HG02678 (cell line): ENCODE measurements around the gene SNRPA.

Experiments used
- ATAC-seq: cut with Tn5 transposase; IDR thresholded peaks from one replicate; pipeline ENCODE4 v1.9.1; 2021; ENCODE audit warnings: mild to moderate bottlenecking, moderate library complexity; ENCODE audit not compliant: unreplicated experiment

Gene SNRPA

DNA sequence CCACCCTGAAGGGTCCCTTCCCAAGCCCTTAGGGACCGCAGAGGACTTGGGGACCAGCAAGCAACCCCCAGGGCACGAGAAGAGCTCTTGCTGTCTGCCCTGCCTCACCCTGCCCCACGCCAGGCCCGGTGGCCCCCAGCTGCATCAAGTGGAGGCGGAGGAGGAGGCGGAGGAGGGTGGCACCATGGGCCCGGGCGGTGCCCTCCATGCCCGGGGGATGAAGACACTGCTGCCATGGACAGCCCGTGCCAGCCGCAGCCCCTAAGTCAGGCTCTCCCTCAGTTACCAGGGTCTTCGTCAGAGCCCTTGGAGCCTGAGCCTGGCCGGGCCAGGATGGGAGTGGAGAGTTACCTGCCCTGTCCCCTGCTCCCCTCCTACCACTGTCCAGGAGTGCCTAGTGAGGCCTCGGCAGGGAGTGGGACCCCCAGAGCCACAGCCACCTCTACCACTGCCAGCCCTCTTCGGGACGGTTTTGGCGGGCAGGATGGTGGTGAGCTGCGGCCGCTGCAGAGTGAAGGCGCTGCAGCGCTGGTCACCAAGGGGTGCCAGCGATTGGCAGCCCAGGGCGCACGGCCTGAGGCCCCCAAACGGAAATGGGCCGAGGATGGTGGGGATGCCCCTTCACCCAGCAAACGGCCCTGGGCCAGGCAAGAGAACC, 49.5 kb downstream of the SNRPA start:
- ATAC-seq: no peak

DNA sequence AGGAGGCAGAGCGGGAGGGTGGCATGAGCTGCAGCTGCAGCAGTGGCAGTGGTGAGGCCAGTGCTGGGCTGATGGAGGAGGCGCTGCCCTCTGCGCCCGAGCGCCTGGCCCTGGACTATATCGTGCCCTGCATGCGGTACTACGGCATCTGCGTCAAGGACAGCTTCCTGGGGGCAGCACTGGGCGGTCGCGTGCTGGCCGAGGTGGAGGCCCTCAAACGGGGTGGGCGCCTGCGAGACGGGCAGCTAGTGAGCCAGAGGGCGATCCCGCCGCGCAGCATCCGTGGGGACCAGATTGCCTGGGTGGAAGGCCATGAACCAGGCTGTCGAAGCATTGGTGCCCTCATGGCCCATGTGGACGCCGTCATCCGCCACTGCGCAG, 50.0 kb downstream of the SNRPA start:
- ATAC-seq: no peak

DNA sequence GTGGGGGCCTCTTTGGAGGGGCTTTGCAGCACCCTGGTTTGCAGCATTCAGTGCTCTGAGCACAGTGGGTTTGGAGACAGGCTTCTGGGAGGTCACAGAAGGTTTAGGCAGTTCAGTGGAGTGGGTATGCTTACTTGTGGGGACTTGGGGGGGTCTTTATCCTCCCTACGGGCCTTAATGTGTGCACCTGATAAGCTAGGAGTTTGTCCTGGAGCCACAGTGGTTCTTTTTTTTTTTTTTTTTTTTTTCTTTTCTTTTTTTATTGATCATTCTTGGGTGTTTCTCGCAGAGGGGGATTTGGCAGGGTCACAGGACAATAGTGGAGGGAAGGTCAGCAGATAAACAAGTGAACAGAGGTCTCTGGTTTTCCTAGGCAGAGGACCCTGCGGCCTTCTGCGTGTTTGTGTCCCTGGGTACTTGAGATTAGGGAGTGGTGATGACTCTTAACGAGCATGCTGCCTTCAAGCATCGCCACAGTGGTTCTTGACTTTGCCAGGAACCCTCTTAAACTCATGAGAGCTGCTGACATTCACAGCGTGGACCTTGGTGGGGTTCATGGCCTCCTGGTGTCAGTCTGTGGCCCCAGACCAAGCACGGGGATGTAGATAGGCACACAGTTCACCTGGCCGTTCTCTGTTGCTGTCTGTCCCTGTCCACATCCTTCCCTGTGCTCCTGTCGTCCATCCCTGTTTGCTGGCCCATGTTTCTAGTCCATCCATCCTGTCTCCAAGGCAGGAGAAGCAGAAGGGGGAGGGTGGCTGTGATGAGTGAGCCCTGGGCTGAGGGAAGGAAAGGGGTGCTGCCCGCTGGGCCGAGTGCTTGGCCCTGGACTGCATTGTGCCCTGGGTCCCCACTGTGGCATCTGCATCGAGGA, 50.7 kb downstream of the SNRPA start:
- no peak for ATAC-seq

DNA sequence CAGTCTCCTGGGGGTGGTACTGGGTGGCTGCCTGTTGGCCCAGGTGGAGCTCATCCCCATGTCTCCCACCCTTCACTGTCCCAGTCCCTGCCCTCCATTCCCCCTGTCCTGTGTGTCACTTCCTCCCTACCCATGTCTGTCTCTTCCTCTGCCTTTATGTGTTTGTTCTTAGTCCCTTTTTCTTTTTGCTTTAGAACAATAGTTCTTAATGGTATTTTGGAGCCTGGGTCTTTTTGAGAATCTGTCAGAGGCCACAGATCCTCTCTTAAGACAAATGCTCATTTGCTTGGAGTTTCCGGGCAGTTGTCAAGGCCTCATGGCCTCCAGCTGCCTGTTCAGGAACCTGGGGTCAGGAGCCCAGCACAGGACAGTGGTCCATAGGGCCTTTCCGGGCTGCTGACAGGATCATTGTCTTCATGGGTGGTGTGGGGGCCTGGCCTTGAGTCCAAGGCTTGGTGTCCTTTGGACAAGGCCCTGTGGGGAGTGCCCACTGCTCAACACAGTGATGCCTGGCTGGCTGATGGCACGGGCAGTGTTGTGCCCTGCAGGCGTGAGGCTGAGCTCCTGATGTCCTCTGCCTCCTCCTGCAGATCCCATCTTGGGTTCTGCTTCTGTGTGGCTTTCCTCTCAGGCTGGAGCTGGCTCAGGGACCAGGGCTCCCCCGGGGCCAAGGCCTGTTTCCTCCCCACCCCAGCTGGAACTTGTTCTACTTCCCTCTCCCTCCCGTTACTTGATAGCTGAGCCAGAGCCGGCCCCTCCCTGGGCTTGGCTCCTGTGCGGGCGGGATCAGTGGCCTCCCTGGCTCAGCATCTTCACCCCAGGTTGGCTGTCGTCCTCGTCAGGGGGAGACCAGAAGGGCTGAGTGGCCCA, 51.5 kb downstream of the SNRPA start:
- ATAC-seq: no peak

DNA sequence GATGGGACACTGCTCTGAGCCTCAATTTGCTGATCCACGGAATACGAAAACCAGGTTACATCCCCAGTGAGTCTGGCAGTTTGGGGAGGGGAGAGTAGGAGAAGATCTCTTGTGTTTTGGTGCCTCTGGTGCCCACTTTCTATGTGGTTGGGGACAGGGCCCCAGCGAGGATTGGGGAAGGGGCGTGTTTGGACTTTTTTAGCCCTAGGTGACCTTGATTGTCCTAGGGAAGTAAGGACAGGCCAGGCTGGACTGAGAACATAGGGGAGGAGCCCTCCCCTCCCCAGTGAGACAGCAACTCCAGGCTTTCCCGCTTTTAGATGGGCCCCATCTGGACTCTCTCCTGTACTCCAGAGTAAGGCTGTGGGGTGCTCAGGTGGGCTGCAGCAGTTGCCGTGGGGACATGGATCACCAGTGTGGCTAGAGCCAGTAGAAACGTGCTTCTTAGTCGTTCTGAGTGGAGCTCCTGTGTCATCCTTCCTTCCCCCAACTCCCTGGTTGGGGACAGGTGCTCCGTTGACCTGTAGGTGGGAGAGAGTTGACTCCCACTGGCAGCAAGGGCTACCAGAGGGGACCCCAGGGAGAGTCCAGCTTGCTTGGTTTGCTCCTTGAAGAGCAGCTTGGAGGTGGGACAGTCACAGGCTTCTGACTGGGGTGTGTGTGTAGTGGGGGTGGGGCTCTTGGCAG, 52.3 kb downstream of the SNRPA start:
- no peak for ATAC-seq

DNA sequence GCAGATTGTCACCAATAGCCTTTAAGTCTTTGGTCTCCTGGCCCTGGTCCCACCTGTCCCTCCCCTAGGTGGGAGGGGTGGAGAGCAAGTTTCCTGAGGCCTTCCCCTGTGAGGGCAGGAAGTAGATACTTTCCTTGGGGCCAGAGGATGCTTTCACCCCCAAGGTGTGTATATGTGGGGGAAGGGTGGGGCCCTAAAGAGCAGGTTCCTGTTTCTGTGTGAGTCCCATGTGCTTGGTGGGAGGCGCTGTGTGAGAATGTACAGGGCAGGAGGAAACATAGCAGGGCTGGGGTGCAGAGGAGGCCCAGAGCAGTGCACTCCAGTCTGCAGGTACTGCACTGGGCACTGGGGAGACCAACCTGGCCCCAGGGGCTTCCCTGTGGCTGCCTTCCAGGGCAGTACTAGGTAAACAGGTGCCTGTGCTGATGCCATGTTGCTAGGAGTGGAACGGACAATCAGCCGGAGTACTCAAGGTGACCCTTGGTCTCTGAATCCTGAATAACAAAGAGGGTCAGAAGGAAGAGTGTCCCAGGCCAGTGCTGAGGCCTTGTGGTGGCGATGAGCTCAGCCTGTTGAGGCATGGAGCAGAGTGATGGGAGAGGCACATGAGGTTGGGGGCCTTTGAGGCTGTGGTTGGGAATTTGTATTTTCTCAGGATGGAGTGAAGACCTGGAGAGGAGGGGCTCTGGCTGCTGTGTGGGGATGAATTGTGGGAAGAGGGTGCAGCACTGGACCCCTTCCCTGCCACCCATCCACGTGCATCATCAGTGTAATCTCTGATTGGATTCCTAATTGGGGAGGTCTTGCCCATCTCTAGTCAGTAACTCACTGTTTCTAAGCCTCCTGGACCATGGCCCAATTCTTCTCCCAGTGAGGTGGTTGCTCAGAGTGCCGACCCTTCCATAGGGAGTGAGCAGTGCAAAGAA, 53.1 kb downstream of the SNRPA start:
- ATAC-seq: no peak

DNA sequence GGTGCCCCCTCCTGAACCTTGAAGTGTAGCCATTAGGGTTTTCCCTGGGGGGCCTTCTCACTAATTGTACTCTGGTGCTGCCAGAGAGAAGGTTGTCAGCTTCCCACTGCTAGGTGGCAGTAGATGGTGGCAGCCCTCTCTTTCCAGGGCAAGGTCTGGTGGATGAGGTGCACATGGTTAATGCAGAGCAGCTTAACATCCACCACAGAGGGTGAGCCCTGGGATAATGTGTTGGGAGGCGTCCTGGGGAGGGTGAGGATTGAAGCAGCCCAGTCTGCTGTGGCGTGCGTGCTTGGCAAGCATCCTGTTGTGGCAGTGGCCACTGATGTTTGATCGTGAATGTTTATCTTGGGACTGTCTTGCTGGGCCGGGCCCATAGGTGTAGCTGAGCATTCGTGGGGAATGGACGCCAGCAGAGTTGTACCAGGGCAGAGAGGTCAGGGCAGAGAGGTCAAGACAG, 53.8 kb downstream of the SNRPA start:
- ATAC-seq: no peak

DNA sequence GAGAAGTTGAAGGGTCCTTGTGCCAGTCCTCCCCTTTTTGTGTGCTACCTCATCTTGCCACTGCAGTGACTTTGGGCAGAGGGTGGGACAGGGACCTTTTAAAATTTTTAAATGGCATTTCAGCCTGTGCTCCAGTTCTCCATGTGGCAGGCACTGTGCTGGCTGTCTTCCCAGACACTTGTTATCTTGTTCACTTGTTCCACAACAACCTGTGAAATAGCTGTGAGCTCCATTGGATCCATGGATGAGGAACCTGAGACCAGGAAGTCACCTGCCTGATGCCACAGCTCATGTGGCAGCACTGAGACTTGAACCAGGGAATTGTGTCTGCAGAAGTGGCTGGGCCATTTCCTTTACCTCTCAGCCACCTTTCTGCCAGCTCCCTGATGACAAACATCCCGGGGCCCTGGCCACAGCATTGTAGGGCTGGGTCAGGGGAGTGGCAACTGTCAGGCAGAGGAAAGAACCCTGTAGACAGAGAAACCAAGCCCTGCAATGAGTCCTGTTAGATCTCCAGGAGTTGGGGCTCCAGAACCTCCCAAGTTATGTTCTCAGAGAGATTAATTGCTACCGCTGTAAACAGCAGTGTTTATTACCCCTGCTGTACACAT, 54.4 kb downstream of the SNRPA start:
- no peak for ATAC-seq

DNA sequence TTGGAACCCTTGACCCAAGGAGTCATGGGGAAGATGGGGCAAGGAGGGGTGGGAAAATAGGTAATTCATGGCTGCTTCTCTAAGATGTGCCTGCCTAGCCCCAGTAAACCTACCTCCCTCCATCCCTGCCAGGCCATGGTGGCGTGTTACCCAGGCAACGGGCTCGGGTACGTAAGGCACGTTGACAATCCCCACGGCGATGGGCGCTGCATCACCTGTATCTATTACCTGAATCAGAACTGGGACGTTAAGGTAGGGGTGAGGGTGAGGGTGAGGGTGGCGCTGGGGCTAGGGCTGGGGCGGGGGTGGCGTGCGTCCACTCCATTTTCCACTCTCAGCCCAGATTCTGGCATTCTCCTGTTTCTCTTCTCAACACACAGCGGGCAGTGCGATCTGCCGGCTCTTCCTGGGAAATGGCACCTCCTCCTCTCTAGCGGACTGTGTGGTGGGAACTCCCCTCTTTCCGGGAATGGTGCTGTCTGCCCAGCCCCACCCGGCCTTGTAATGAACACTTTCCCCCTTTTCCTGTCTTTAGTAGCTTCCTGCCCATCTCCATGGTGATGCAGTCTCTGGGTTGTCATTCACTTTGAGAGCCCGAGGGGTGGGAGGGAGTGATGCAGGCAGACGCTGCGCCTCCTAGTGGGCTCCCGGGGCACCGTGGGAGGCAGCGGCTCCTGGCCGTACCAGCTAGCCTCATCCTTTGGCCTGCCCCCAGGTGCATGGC, 55.6 kb downstream of the SNRPA start:
- no peak for ATAC-seq

DNA sequence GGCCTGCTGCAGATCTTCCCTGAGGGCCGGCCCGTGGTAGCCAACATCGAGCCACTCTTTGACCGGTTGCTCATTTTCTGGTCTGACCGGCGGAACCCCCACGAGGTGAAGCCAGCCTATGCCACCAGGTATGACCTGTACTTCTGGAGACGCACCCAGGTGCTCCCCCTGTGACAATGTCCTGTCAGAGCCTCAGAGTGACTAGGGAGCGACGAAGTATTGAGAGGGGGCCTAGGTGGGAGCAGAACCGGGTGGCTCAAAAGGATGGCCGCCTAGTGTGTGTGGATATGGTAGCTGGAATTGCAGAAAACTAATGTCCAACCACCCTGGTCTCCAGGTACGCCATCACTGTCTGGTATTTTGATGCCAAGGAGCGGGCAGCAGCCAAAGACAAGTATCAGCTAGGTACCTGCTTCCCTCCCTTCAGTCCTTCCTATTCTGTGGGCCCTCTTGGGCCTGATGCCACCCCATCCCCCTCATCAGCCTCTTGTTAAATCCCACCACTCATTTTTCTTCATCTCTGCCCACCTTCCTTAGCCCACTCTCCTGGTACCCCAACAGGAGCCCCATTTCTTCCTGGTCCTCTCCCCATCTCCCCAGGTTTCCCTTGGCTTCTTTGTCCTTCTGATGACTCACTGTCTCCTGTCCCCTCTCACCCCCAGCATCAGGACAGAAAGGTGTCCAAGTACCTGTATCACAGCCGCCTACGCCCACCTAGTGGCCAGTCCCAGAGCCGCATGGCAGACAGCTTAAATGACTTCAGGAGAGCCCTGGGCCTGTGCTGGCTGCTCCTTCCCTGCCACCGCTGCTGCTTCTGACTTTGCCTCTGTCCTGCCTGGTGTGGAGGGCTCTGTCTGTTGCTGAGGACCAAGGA, 56.4 kb downstream of the SNRPA start:
- ATAC-seq: no peak

DNA sequence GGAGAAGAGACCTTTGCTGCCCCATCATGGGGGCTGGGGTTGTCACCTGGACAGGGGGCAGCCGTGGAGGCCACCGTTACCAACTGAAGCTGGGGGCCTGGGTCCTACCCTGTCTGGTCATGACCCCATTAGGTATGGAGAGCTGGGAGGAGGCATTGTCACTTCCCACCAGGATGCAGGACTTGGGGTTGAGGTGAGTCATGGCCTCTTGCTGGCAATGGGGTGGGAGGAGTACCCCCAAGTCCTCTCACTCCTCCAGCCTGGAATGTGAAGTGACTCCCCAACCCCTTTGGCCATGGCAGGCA, 57.0 kb downstream of the SNRPA start:
- ATAC-seq: no peak

DNA sequence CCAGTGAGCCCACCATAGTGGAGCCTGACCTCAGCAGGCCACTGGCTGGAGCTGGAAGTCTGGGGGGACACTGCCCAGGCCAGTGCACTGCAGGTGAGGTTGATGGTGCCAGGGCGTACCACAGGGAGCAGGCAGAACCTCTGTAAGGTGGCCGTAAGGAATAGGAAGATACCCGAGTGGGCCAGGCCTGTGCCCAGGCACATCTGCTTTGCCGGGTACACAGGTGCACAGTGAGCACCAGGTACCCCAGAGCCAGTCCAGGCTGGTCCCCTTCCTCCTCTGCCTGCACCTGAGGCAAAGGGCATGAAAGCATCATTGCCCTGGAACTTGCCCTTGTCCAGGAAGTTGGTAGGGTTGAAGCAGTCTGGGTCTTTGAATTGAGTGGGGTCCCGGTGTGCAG, 57.5 kb downstream of the SNRPA start:
- no peak for ATAC-seq

DNA sequence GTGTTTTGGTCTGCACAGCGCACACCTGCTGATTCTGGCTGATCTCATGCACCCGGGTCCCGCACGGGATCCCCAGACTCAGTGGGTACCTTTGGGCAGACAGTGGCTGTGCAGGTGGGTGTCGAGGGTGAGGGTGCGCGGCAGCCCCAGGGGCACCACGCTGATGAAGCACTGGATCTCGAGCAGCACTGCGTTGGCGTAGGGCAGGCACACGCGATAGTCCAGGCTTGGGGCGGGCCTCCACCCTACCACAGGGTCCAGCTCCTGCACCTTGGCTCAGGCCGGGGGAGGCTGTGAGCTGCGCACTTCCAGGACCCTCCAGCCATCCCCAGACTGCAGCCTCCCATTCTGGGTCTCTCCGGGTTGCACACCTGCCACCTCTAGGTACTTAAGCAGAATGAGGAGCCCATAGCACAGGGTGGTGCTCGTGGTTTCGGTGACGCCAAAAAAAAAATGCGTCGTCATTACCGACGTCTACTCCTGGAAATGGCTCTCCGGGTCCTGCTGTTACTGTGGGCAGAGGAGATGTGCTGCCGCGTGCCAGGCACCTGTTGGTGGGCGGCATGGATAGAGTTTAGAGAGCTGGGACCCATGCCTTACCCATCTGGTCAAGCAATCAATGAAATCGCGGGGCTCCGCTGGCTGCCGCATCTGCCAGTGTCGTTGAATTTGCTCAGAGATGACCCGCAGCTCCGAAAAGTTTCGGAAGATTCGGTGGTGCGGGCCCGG, 58.5 kb downstream of the SNRPA start:
- no peak for ATAC-seq

DNA sequence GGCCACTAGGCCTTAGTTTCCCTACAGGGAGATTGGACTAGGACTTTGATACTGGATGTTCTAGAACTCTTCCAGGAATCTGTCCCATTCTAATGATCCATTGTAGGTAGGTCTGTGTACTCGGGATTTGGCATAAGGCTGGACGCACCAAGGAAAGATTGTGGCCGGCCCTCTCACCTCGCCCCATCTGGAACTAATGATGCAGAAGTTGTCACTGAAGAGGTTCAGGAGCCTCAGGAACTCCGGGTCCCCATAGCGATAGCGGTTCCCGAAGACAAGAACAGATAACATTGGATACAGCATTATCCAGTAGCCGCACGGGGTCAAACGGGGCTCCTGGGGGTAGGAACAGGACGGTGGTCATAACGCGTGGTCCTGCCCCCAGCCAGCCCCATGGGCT, 59.2 kb downstream of the SNRPA start:
- ATAC-seq: no peak

DNA sequence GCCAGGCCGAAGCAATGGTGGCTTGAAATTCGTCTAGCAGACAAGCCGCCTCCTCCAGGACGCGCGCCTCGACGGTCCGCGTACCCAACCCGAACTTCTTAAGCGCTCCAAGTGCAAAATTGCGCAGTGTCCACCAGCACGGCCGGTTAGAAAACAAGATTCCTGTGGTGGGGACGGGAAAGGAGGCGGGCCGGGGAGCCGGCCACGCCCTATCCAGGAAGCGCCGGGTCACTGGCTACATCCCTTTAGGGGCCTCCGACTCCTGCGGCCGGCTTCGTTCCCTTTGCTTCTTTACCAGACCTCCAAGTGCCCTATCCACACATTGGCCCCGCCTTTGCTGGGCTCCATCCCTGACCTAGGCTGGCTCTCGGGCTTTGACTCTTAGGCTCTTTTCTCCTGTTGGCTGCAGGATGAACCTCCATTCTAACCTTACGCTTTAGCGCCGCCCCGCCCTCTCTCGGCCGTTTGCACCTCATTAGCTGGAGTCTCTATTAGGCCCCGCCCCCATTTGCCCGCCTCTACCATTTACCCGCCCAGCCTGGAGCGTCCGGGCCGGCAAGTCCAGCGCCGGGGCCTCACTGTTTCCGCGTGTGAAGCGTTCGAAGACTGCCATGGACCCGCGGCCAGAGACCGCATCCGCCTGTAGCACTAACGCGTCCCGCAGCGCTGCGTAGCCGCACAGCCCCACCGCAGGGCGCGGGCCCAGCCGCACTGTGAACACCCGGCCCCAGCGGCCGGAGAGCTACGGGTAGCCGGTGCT, 59.8 kb downstream of the SNRPA start:
- peak; percentile 74 for ATAC-seq

DNA sequence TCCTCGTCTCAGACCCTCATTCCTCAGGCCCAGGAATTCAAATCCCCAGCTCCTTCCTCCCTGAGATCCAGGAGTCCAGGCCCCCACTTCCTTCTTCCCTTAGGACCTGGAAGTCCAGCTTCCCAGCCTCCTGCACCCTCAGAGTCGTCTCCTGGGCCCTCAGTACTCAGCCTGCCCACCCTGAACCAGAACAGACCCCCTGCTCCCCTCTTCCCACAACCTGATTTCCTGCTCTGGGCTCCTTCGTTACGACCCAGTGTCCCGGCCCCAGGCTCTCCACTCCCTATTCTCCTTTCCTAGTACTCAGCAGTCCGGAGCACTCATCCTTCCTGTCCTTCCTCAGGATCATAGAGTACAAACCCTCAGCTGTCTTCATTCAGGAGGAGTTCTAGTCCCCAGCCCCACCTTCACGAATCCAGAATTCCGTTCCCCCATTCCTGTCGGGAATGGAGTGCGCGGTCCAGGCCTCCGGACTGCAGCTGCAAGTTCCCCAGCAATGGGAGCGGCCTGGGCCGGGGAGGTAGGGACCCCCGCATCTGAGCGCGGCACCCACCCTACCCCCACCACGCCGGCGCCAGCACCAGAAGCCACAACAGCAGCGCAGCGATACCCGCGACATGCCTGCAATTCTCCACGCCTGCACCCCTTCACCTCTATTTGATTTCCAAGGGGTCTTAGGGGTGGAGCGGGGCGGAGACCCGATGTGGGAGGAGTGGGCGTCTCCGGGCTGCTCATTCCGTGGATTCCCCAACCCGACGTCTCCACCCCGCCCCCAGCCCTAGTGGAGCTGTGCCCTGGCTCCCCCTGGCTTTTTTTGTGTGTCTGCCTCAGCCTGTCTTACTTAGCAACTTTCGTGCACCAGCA, 60.7 kb downstream of the SNRPA start:
- ATAC-seq: no peak
